Measurements from ENCODE around the gene HOXA10.

HOXA10 gene

GRCh38 chr7:27125986-27126394 is 48.1 kb downstream of the HOXA10 start:
- Histone ChIP-seq H3K27ac (ENCODE audit: low read length) (no peak overlapping the region), H2AFZ (ENCODE audit: low read depth, low read length) (no peak overlapping the region), H4K20me1 (ENCODE audit: insufficient read depth, low read length) (no peaks in the 10 kb centered on the region), H3K4me1 (ENCODE audit: low read length) (no peaks in the 10 kb centered on the region), H3K79me2 (ENCODE audit: low read length) (no peaks in the 10 kb centered on the region), H3K27me3 (ENCODE audit: low read depth, low read length) (no peaks in the 10 kb centered on the region; the same call in 1 of the 2 replicates), H3K4me3 (ENCODE audit: low read length) (no peak overlapping the region), H3K9me3 (ENCODE audit: insufficient read depth, low read length) (no peaks in the 10 kb centered on the region), H3K9ac (ENCODE audit: low read length) (no peak overlapping the region), H3K36me3 (replicated peaks; ENCODE audit: low read depth, low read length) (no peaks in the 10 kb centered on the region), H3K4me2 (ENCODE audit: low read length) (no peak overlapping the region)
- TF ChIP-seq CTCF (IDR thresholded peaks at IDR 0.05; ENCODE audit: low read depth, low read length) (no peak), EZH2phosphoT487 (IDR thresholded peaks at IDR 0.05; ENCODE audit: low read depth) (no peak)

GRCh38 chr7:27124902-27125689 is 49.0 kb downstream of the HOXA10 start:
- H3K9ac ChIP-seq (ENCODE audit: low read length) = no peak overlapping the region
- no peak overlapping the region for H3K4me2 ChIP-seq (ENCODE audit: low read length)
- no peaks in the 10 kb centered on the region for H3K9me3 ChIP-seq (ENCODE audit: insufficient read depth, low read length)
- H2AFZ ChIP-seq (ENCODE audit: low read depth, low read length) = no peak overlapping the region
- H3K4me1 ChIP-seq (ENCODE audit: low read length) = no peaks in the 10 kb centered on the region
- H3K27ac ChIP-seq (ENCODE audit: low read length) = no peak overlapping the region
- no peak for TF ChIP-seq CTCF (IDR thresholded peaks at IDR 0.05; ENCODE audit: low read depth, low read length)
- TF ChIP-seq EZH2phosphoT487 (IDR thresholded peaks at IDR 0.05; ENCODE audit: low read depth) = no peak
- no peaks in the 10 kb centered on the region for H4K20me1 ChIP-seq (ENCODE audit: insufficient read depth, low read length)
- no peaks in the 10 kb centered on the region for H3K36me3 ChIP-seq (replicated peaks; ENCODE audit: low read depth, low read length)
- no peak overlapping the region for H3K4me3 ChIP-seq (ENCODE audit: low read length)
- no peaks in the 10 kb centered on the region for H3K79me2 ChIP-seq (ENCODE audit: low read length)
- no peaks in the 10 kb centered on the region; the same call in 1 of the 2 replicates for H3K27me3 ChIP-seq (ENCODE audit: low read depth, low read length)

- no peak overlapping the region for H3K4me3 ChIP-seq (ENCODE audit: low read length)
These were observed 49.8 kb downstream of the HOXA10 start for GRCh38 chr7:27124096-27124901.

More at GRCh38 chr7:27124096-27124901, 49.8 kb downstream of the HOXA10 start:
- Histone ChIP-seq H3K36me3 (replicated peaks; ENCODE audit: low read depth, low read length) (no peaks in the 10 kb centered on the region), H4K20me1 (ENCODE audit: insufficient read depth, low read length) (no peaks in the 10 kb centered on the region), H3K27me3 (ENCODE audit: low read depth, low read length) (no peaks in the 10 kb centered on the region; the same call in 1 of the 2 replicates), H3K4me1 (ENCODE audit: low read length) (no peaks in the 10 kb centered on the region), H3K27ac (ENCODE audit: low read length) (no peak overlapping the region), H3K4me2 (ENCODE audit: low read length) (no peak overlapping the region), H3K9me3 (ENCODE audit: insufficient read depth, low read length) (no peaks in the 10 kb centered on the region), H2AFZ (ENCODE audit: low read depth, low read length) (no peak overlapping the region), H3K9ac (ENCODE audit: low read length) (no peak overlapping the region), H3K79me2 (ENCODE audit: low read length) (no peaks in the 10 kb centered on the region)
- TF ChIP-seq EZH2phosphoT487 (IDR thresholded peaks at IDR 0.05; ENCODE audit: low read depth) = no peak
- TF ChIP-seq CTCF (IDR thresholded peaks at IDR 0.05; ENCODE audit: low read depth, low read length) = no peak
